ENCODE data around the gene EHBP1. TPM values are rescaled to one million over a fixed set of nuclear protein-coding genes. Genes with fewer than 3 reads are reported as not detected.

The EHBP1 gene
- total RNA-seq, 3 donors from 2014 or later: 65.9 to 118 (median 87.2) TPM

- intact Hi-C loops (cut with DNase I; ENCODE audit: low total_unique reads): no loop called here
- Histone ChIP-seq H3K27ac (no peak overlapping the region), H3K27me3 (no peaks in the 10 kb centered on the region), H3K36me3 (no peaks in the 10 kb centered on the region), H3K9me3 (peaks cover 0 to 5% of the 10 kb centered on the region in 2 donors), H3K4me1 (no peaks in the 10 kb centered on the region), H3K4me3 (no peak overlapping the region)
- TF ChIP-seq POLR2A (IDR thresholded peaks at IDR 0.05) (no peak), POLR2AphosphoS5 (IDR thresholded peaks at IDR 0.05) (no peak)
- TF ChIP-seq, protein P1, sequence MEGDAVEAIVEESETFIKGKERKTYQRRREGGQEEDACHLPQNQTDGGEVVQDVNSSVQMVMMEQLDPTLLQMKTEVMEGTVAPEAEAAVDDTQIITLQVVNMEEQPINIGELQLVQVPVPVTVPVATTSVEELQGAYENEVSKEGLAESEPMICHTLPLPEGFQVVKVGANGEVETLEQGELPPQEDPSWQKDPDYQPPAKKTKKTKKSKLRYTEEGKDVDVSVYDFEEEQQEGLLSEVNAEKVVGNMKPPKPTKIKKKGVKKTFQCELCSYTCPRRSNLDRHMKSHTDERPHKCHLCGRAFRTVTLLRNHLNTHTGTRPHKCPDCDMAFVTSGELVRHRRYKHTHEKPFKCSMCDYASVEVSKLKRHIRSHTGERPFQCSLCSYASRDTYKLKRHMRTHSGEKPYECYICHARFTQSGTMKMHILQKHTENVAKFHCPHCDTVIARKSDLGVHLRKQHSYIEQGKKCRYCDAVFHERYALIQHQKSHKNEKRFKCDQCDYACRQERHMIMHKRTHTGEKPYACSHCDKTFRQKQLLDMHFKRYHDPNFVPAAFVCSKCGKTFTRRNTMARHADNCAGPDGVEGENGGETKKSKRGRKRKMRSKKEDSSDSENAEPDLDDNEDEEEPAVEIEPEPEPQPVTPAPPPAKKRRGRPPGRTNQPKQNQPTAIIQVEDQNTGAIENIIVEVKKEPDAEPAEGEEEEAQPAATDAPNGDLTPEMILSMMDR (IDR thresholded peaks at IDR 0.05): no peak
- no peak for DNase-seq (ENCODE audit: low spot score in 2 of 2)
Observed at GRCh38 chr2:62723253-62723652, 17.7 kb downstream of the EHBP1 start.

DNA sequence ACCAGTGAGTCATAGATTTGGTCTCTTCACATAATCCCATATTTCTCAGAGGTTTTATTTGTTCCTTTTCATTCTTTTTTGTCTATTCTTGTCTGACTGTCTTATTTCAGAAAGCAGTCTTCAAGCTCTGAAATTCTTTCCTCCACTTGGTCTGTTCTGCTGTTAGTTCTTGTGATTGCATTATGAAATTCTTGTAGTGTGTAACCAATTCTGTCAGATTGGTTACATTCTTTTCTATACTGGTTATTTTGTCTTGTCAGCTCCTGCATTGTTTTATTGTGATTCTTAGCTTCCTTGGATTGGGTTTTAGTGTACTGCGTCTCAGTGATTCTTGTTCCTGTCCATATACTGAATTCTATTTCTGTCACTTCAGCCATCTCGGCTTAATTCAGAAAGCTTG, 18.6 kb downstream of the EHBP1 start:
- H3K36me3 ChIP-seq: no peaks in the 10 kb centered on the region
- H3K27ac ChIP-seq: no peak overlapping the region
- intact Hi-C loops (cut with DNase I; ENCODE audit: low total_unique reads): no loop called here
- TF ChIP-seq POLR2A (IDR thresholded peaks at IDR 0.05) (no peak), POLR2AphosphoS5 (IDR thresholded peaks at IDR 0.05) (no peak)
- TF ChIP-seq, protein P1 (IDR thresholded peaks at IDR 0.05): no peak
- no peaks in the 10 kb centered on the region for H3K4me1 ChIP-seq
- DNase-seq (ENCODE audit: low spot score in 2 of 2): no peak
- H3K27me3 ChIP-seq: no peaks in the 10 kb centered on the region
- H3K9me3 ChIP-seq: peaks cover 0 to 5% of the 10 kb centered on the region in 2 donors
- H3K4me3 ChIP-seq: no peak overlapping the region

GRCh38 chr2:62724886-62725711, 19.6 kb downstream of the EHBP1 start:
- H3K27me3 ChIP-seq: no peaks in the 10 kb centered on the region
- intact Hi-C loops (cut with DNase I; ENCODE audit: low total_unique reads): no loop called here
- H3K9me3 ChIP-seq: peaks cover 0 to 5% of the 10 kb centered on the region in 2 donors
- DNase-seq (ENCODE audit: low spot score in 2 of 2): no peak
- H3K4me1 ChIP-seq: no peaks in the 10 kb centered on the region
- H3K27ac ChIP-seq: no peak overlapping the region
- TF ChIP-seq POLR2AphosphoS5 (IDR thresholded peaks at IDR 0.05) (no peak), POLR2A (IDR thresholded peaks at IDR 0.05) (no peak)
- TF ChIP-seq, protein P1 (IDR thresholded peaks at IDR 0.05): no peak
- H3K36me3 ChIP-seq: no peaks in the 10 kb centered on the region
- no peak overlapping the region for H3K4me3 ChIP-seq

DNA sequence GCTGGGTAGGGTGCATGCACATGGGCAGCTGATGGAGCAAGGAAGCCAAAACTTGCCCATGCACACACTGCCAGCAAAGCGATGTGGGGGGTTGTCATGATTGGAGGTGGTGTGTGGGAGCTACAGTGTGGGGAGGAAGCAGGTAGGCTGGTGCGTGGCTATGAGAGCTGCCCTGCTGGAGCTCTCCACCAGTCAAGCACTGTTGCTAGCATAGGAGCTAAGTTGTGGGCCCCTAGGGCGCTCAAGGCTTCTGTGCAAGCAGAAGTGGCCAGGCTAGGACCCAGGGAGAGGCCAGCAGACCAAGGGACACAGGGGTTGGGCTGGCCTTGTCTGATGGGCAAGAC, 20.2 kb downstream of the EHBP1 start:
- Histone ChIP-seq H3K9me3 (peaks cover 0 to 5% of the 10 kb centered on the region in 2 donors), H3K4me3 (no peak overlapping the region), H3K4me1 (no peaks in the 10 kb centered on the region), H3K27ac (no peak overlapping the region), H3K27me3 (no peaks in the 10 kb centered on the region), H3K36me3 (no peaks in the 10 kb centered on the region)
- intact Hi-C loops (cut with DNase I; ENCODE audit: low total_unique reads): no loop called here
- TF ChIP-seq, protein P1 (IDR thresholded peaks at IDR 0.05): no peak
- no peak for TF ChIP-seq POLR2A (IDR thresholded peaks at IDR 0.05)
- TF ChIP-seq POLR2AphosphoS5 (IDR thresholded peaks at IDR 0.05): no peak
- no peak for DNase-seq (ENCODE audit: low spot score in 2 of 2)

DNA sequence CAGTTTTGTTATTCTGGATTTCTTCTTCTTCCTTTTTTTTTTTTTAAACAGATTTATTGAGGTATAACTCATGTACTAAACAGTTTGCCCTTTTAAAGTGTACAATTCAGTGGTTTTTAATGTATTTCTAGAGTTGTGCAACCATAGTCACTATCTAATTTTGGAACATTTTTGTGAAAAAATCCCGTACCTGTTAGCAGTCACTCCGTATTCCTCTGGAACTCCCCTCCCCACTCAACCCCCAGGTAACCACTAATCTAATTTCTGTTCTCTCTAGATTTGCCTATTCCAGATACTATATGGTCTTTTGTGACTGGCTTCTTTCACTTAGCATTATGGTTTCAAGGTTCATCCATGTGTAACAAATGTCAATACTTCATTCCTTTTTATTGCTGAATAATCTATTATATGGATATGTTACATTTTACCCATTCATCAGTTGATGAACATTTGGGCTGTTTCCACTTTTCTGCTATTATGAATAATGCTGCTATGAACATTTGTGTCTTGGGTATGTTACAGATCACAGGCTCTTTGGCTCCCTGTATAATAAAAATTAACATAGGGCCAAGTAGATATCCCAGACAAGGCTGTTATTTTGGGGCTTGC, 21.9 kb downstream of the EHBP1 start:
- no peak for DNase-seq (ENCODE audit: low spot score in 2 of 2)
- Histone ChIP-seq H3K27me3 (no peaks in the 10 kb centered on the region), H3K4me1 (no peaks in the 10 kb centered on the region), H3K4me3 (no peak overlapping the region), H3K27ac (no peak overlapping the region), H3K9me3 (peaks cover 0 to 22% of the 10 kb centered on the region in 2 donors), H3K36me3 (no peaks in the 10 kb centered on the region)
- intact Hi-C loops (cut with DNase I; ENCODE audit: low total_unique reads): no loop called here
- no peak for TF ChIP-seq POLR2A (IDR thresholded peaks at IDR 0.05)
- TF ChIP-seq POLR2AphosphoS5 (IDR thresholded peaks at IDR 0.05): no peak
- TF ChIP-seq, protein P1 (IDR thresholded peaks at IDR 0.05): no peak
